ENCODE results near the gene BRIP1. TPM values are rescaled to one million over a fixed set of nuclear protein-coding genes. Genes with fewer than 3 reads are reported as not detected.

Gene BRIP1
- total and polyA plus RNA-seq, 8 donors: 3.4 to 18.1 (median 12.1) TPM

- Histone ChIP-seq H3K4me3 (no peak overlapping the region), H3K27ac (no peak overlapping the region), H3K27me3 (no peaks in the 10 kb centered on the region), H3K4me1 (no peaks in the 10 kb centered on the region), H3K9me3 (peaks cover 0 to 36% of the 10 kb centered on the region in 2 donors), H3K36me3 (no peaks in the 10 kb centered on the region)
- intact Hi-C loops (cut with DNase I): no loop called here
- DNase-seq (no peak), ATAC-seq (no peak)
- TF ChIP-seq CTCF (IDR thresholded peaks at IDR 0.05): no peak
Observed at GRCh38 chr17:61704935-61705449, 158.3 kb downstream of the BRIP1 start.

GRCh38 chr17:61702450-61702849 lies 160.9 kb downstream of the BRIP1 start:
- Histone ChIP-seq H3K9me3 (peaks cover 0 to 60% of the 10 kb centered on the region in 2 donors), H3K27ac (no peak overlapping the region), H3K4me3 (no peak overlapping the region), H3K36me3 (no peaks in the 10 kb centered on the region), H3K4me1 (no peaks in the 10 kb centered on the region), H3K27me3 (no peaks in the 10 kb centered on the region)
- ATAC-seq: no peak
- no peak for DNase-seq
- intact Hi-C loops (cut with DNase I): no loop called here
- no peak for TF ChIP-seq CTCF (IDR thresholded peaks at IDR 0.05)

- Histone ChIP-seq H3K4me1 (no peaks in the 10 kb centered on the region), H3K36me3 (no peaks in the 10 kb centered on the region), H3K4me3 (no peak overlapping the region), H3K9me3 (peaks cover 0 to 61% of the 10 kb centered on the region in 2 donors), H3K27me3 (no peaks in the 10 kb centered on the region), H3K27ac (no peak overlapping the region)
- intact Hi-C loops (cut with DNase I): no loop called here
- ATAC-seq: no peak
- DNase-seq: no peak
- TF ChIP-seq CTCF (IDR thresholded peaks at IDR 0.05): no peak
Observed at GRCh38 chr17:61701978-61702377, 161.3 kb downstream of the BRIP1 start.

GRCh38 chr17:61701334-61701733 lies 162.0 kb downstream of the BRIP1 start:
- DNase-seq (no peak), ATAC-seq (no peak)
- H3K27ac ChIP-seq: no peak overlapping the region
- TF ChIP-seq CTCF (IDR thresholded peaks at IDR 0.05): no peak
- peaks cover 0 to 61% of the 10 kb centered on the region in 2 donors for H3K9me3 ChIP-seq
- H3K36me3 ChIP-seq: no peaks in the 10 kb centered on the region
- no peaks in the 10 kb centered on the region for H3K4me1 ChIP-seq
- H3K4me3 ChIP-seq: no peak overlapping the region
- intact Hi-C loops (cut with DNase I): no loop called here
- no peaks in the 10 kb centered on the region for H3K27me3 ChIP-seq

GRCh38 chr17:61700252-61700651 lies 163.1 kb downstream of the BRIP1 start:
- peaks cover 0 to 63% of the 10 kb centered on the region in 2 donors for H3K9me3 ChIP-seq
- intact Hi-C loops (cut with DNase I): no loop called here
- no peaks in the 10 kb centered on the region for H3K27me3 ChIP-seq
- no peak for DNase-seq
- TF ChIP-seq CTCF (IDR thresholded peaks at IDR 0.05): no peak
- no peak overlapping the region for H3K4me3 ChIP-seq
- no peak for ATAC-seq
- H3K36me3 ChIP-seq: no peaks in the 10 kb centered on the region
- no peak overlapping the region for H3K27ac ChIP-seq
- no peaks in the 10 kb centered on the region for H3K4me1 ChIP-seq

Measured in left lung (tissue), 10 donors.